GM21526 (cell line): Measurements from ENCODE around the gene EHMT2.
"Not testable (repeated sequence)": the region's sequence is repeated elsewhere in the genome, so short reads cannot be mapped to it uniquely, and the experiment has no call there.

Experiments
- ATAC-seq: cut with Tn5 transposase; IDR thresholded peaks from one replicate; pipeline ENCODE4 v1.9.1; 2021; ENCODE audit warnings: moderate library complexity; ENCODE audit not compliant: unreplicated experiment, low FRiP score

The EHMT2 gene

DNA sequence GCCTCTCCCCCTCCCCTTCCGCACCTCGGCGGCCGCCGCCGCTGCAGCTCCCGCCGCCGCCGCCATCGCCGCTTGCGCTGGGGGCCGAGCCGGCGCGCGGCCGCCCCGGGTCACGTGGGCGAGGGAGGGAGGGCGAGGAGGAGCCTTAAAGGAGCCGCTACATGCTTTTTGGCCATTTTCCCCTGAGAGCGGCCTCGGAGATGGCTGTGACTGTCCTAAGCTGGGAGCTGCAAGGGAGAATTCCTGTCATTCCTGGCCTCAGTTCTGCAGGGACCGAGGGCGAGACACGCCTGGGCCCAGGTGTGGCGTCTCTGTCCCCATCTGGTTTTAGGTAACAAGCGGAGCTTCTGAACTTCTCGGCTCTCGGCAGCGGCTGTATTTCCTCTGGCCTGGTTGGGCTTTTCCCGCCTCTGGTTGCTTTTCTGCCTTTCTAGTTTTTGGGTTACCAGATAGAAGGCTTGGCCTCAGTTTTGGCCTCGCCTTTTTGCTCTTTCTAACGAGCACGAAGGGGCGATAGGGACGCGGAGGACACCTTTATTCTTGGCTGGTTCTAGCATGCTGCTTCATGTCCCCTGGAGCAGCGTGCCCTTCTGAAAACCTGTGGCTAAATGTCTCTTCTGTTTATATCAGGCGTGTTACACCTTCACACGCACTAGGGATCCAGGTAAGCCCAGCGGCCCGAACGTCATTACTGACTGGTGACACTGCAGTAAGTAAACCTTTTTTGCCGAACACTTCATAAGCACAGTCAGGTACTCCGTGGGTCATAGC lies at the start of gene EHMT2:
Gene EHMT2 (minus strand): TSS at position 87 of the 771 bp plus-strand sequence. CDS start 21 bp downstream, at position 66.
- ATAC-seq = peak; percentile 49

DNA sequence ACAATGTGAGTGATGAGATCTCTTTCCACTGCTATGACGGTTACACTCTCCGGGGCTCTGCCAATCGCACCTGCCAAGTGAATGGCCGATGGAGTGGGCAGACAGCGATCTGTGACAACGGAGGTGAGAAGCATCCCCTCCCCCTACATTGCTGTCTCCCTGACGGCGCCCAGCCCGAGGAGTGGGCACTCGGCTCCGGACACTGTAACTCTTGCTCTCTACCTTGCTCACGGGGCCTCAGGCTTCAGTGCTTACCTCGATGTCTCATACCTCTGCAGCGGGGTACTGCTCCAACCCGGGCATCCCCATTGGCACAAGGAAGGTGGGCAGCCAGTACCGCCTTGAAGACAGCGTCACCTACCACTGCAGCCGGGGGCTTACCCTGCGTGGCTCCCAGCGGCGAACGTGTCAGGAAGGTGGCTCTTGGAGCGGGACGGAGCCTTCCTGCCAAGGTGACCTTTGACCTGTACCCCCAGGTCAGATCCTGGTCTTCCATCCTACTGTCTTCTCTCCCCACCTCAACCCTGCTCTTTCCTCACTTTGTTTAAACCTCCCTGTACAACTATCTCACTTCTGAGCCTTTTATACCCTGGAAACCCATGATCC lies 49.7 kb upstream of the EHMT2 start:
- no peak for ATAC-seq

DNA sequence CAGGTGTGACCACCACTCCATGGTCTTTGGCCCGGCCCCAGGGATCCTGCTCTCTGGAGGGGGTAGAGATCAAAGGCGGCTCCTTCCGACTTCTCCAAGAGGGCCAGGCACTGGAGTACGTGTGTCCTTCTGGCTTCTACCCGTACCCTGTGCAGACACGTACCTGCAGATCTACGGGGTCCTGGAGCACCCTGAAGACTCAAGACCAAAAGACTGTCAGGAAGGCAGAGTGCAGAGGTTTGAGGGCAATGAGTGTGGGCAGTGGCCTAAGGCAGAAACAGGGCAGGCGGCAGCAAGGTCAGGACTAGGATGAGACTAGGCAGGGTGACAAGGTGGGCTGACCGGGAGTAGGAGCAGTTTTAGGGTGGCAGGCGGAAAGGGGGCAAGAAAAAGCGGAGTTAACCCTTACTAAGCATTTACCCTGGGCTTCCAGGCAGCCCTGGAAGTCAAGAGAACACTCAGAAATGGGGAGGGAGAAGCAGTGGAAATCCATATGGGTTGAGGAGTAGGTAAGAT lies 48.9 kb upstream of the EHMT2 start:
- ATAC-seq = no peak

DNA sequence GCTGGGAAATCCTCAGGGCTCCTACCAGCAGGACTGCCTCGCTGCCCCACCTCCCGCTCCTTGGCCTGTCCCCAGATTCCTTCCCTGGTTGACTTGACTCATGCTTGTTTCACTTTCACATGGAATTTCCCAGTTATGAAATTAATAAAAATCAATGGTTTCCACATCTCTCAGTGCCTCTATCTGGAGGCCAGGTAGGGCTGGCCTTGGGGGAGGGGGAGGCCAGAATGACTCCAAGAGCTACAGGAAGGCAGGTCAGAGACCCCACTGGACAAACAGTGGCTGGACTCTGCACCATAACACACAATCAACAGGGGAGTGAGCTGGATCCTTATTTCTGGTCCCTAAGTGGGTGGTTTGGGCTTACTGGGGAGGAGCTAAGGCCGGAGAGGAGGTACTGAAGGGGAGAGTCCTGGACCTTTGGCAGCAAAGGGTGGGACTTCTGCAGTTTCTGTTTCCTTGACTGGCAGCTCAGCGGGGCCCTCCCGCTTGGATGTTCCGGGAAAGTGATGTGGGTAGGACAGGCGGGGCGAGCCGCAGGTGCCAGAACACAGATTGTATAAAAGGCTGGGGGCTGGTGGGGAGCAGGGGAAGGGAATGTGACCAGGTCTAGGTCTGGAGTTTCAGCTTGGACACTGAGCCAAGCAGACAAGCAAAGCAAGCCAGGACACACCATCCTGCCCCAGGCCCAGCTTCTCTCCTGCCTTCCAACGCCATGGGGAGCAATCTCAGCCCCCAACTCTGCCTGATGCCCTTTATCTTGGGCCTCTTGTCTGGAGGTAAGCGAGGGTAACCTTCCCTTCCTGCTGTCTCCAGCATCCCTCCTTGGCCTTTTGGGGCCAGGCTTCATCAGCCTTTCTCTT lies 48.2 kb upstream of the EHMT2 start, which contains the start of gene CFB:
Gene CFB (plus strand): TSS at position 589 of the 863 bp plus-strand sequence. CDS start 127 bp downstream, at position 716.
- ATAC-seq = no peak

DNA sequence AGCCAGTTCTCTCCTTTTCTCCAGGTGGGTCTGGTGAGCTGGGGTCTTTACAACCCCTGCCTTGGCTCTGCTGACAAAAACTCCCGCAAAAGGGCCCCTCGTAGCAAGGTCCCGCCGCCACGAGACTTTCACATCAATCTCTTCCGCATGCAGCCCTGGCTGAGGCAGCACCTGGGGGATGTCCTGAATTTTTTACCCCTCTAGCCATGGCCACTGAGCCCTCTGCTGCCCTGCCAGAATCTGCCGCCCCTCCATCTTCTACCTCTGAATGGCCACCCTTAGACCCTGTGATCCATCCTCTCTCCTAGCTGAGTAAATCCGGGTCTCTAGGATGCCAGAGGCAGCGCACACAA lies 47.6 kb upstream of the EHMT2 start:
- ATAC-seq = no peak

DNA sequence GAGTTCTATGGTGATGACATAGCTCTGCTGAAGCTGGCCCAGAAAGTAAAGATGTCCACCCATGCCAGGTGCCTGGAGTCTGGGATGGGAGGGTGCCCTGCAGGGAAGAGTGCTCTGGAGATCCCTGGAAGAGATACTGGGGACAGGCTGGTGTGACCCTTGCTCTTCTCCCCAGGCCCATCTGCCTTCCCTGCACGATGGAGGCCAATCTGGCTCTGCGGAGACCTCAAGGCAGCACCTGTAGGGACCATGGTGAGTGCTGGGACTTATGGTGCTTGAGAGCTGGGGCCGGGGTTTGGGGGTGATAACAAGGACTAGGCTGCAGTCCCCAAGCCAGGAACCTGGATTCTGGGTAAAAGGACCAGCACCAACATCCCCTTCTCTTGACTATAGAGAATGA lies 46.2 kb upstream of the EHMT2 start:
- no peak for ATAC-seq

DNA sequence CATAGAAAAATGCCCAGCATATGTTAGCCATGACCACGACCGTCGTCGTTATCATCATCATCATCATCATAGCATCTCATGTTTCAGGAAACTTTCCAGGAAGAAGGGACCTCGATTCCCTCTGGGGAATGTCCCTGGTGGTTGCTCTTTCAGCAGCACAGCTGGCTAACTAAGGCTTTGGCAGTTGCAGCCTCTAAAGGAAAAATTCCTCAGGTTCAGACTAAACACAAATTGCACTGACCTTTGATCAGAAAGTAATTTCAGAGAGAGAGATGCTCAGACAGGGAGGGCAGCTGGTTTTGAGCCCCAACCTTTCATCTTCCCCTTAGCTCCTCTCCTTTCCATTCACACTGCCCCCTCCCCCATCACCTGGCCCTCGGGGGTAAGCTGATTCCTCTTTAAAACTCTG lies 42.8 kb upstream of the EHMT2 start:
- no peak for ATAC-seq

DNA sequence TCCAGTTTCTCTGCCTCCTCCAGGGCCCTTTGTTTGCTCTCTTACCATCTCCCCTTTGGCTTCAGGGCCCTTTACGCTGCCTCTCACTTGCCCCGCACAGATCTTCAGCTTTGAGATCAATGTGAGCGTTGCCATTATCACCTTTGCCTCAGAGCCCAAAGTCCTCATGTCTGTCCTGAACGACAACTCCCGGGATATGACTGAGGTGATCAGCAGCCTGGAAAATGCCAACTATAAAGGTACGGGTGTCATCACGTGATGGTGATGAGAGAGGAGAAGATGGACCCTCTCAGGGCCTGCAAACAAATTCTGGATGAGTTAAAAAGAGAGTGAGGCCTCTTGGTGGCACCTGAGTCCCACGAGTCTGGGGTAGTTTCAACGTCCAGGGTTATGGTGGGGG lies 38.3 kb upstream of the EHMT2 start:
- ATAC-seq = no peak

DNA sequence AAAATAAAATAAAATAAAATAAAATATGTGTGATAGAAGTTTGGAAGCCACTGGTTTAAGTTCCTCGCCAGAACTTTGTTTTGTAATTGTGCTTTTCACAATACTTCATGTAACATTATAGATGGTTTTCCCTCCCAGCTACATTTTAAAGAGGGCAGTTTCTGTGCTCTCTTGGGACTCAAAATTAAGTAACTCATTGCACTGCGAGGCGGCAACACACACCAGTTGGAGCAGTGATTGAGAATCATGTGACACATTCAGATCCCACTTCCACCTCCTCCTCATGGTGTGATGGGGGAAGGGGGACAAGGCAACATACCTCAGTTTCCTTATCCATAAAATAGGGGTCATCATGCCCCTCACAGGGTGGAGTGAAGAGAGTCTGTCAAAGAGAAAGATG lies 37.5 kb upstream of the EHMT2 start:
- ATAC-seq = no peak

DNA sequence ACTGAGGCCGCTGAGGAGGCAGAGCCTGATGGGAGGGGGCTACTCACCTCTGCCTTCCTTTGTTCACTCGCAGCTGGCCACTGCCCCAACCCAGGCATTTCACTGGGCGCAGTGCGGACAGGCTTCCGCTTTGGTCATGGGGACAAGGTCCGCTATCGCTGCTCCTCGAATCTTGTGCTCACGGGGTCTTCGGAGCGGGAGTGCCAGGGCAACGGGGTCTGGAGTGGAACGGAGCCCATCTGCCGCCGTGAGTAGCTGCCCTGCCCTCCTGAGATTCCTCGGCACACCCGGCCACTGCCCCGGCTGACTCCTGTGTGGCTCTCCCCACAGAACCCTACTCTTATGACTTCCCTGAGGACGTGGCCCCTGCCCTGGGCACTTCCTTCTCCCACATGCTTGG lies 36.0 kb upstream of the EHMT2 start:
- no peak for ATAC-seq

DNA sequence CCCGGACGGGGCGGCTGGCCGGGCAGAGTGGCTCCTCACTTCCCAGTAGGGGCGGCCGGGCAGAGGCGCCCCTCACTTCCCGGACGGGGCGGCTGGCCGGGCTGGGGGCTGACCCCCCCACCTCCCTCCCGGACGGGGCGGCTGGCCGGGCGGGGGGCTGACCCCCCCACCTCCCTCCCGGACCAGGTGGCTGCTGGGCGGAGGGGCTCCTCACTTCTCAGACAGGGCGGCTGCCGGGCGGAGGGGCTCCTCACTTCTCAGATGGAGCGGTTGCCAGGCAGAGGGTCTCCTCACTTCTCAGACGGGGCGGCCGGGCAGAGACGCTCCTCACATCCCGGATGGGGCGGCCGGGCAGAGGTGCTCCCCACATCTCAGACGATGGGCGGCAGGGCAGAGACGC lies 34.6 kb upstream of the EHMT2 start:
- ATAC-seq = not testable (repeated sequence)

DNA sequence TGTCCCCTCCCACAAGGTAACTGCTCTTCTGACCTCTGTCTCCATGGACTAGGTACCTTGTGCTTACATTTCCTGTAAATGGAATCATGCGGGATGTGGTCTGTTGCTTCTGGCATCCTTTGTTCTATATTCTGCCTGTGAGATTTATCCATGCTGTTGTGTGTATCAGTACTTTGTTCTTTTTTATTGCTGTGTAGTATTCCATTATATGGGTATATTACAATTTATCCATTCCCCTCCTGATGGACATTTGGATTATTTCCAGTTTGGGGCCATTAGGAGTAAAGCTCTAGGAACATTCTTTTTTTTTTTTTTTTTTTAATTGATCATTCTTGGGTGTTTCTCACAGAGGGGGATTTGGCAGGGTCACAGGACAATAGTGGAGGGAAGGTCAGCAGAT lies 33.5 kb upstream of the EHMT2 start:
- no peak for ATAC-seq

DNA sequence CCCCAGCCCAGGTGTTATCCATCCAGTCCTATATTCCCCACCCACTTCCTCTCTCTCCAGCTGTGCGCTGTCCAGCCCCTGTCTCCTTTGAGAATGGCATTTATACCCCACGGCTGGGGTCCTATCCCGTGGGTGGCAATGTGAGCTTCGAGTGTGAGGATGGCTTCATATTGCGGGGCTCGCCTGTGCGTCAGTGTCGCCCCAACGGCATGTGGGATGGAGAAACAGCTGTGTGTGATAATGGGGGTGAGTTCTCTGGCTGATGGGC lies 31.1 kb upstream of the EHMT2 start:
- no peak for ATAC-seq

DNA sequence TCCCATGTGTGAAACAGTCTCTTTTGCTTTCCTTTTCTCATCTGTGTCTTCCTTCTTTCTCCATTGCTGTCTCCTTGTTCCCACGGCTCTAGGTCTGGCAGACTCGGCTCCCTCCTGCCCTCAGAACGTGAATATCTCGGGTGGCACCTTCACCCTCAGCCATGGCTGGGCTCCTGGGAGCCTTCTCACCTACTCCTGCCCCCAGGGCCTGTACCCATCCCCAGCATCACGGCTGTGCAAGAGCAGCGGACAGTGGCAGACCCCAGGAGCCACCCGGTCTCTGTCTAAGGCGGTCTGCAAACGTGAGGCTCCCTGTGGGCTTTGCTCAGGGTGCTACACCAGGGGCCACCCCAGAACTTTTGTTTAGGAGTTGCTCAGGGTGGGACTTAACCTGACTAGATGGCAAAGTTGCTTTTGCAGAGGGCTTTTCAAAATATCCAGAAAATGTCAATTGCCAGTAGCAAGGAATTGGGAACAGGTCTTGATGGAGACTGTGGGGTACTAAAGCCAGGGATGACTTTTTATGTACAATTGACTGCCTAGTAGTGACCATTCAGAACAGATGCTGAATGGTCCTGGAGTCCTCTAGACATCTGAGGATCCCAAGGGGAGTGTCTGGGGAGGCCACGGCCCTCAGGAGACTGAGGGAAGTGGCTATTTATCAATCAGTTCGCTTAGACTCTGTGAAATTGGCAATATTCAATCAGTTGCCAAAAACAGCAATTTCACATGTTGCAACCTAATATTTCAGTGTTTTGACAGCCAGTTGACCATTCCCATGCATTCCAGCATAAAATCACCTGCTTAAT lies 30.6 kb upstream of the EHMT2 start:
- no peak for ATAC-seq

DNA sequence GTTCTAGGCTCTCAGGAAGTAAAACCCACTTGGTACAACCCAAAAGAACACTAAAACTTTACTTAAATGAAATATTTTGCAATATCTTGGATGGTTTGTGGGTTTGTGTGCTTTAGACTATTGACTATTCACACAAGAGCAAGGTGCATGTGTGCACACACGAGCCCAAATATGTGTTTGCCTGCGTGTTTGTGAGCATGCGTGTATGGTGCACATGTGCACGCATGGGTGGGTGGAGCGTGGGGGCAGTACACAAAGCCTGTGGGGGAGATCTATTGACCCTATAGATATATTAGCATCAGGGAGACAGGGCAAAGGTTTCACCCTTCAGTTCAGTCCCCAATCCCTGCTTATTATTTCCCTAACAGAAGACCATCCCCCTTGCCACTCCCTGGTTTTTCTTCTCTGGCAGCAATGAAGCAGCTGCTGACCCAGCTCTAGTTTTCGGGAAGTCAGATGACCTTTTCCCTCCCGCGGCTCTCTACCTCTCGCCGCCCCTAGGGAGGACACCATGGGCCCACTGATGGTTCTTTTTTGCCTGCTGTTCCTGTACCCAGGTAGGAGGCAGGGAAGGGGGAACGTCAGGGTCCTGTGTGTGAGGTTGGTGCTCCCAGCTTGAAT lies 29.9 kb upstream of the EHMT2 start, which contains the start of gene C2:
Gene C2 (plus strand): TSS at position 476 of the 621 bp plus-strand sequence. CDS start 36 bp downstream, at position 512.
- no peak for ATAC-seq

DNA sequence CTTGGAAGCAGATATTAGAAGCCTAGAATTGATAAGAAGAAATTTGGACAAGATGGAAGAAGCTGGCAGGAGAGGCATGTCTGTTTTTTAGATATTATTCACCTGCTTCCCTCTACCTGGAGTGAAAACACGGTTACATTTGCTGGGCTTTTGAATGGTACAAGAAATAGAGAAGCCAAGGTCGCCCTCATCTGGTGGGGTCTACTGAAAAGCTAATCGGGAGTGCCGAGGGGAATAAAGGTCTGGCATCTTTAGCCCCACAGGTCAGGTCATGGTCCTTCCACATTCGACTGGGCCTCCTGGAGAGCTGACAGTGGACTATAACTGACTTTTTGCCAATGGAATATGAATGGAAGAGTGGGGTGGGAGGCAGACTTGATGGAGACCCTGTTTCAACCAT lies 25.4 kb upstream of the EHMT2 start:
- no peak for ATAC-seq

DNA sequence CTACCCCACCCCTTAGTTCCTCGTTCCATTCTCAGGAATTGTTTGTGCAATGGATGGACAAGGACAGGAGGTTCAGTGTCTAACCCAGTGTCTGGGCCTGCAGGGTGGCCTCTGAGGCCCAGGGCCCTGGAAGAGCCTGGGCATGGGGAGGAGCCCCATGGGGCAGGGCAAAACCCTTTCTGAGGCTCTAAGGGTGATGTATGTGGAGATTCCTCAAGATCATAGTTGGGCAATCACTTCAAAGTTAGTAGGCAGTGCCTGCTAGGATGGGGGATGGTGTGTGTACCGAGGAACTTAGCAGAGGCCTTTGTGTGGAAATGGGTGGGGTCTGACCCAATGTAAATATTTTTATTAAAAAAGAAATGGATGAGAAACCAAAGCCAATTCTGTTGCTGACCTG lies 23.3 kb upstream of the EHMT2 start:
- no peak for ATAC-seq

DNA sequence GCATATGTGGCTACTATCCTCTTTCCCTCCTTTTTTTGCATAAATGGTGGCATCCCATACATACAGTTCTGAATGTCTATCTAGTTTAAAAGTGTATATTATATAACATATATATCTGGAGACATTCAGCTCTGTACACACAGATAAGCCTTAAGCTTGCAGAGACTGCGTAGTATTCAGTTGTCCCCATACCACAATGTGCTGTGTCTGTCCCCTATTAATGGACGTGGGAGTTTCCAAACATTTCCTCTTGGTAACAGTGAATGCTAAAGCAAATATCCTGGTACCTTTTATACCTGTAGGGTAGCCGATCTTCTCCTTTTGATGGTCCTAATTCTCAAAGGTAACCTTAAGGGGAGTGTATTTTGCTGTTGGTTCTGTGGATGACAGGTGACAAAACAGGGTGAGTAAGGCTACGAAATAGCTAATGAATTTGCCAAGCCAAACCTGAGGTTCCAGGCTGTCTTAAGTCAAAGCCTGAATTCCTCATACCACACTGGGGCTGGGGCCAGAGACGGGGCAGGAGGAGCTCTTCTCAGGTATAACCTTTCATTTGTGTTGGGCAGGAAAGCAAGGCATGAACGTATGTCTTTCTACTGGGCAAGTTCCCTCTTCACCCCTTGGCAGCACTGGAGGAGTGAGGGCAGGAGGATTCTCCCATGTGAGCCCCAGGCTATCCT lies 22.3 kb upstream of the EHMT2 start:
- ATAC-seq = no peak

DNA sequence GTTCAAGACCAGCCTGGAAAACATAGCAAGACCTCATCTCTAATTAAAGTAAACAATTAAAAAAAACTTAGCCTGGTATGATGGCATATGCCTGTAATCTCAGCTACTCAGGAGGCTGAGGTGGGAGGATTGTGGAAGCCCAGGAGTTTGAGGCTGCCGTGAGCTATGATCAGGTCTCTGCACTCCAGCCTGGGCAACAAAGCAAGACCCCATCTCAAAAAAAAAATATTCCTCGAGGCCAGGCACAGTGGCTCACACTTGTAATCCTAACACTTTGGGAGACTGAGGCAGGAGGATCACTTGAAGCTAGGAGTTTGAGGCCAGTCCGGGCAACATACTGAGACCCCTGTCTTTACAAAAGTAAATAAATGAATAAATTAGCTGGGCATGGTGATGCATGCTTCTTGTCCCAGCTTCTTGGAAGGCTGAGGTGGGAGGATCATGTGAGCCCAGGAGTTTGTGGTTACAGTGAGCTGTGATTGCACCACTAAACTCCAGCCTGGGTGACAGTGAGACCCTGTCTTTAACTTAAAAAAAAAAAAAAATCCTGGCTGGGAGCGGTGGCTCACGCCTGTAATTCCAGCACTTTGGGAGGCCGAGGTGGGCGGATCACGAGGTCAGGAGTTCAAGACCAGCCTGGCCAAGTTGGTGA lies 20.7 kb upstream of the EHMT2 start:
- ATAC-seq = no peak
